Measurements from ENCODE around the gene TVP23C.

Gene TVP23C

DNA sequence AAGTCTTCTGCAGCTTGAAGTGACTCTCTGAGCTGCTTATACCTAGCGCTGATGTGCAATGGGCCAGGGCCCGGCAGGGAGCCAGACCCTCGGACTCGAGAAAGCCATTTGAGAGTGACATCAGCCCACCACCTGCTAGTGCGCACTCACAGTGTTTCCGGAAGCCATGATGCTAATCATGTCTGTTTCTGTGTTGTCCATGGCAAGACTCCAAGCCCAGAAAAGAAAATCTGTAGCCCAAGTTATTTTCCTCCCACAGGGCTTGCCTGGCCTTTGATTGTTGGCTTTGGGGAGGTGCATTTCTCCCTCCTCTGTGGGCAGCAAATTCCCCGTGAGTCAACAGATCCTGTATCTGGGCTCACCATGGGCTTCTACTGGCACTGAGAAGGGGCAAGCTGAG, 94.0 kb downstream of the TVP23C start:
- TF ChIP-seq, protein P1, sequence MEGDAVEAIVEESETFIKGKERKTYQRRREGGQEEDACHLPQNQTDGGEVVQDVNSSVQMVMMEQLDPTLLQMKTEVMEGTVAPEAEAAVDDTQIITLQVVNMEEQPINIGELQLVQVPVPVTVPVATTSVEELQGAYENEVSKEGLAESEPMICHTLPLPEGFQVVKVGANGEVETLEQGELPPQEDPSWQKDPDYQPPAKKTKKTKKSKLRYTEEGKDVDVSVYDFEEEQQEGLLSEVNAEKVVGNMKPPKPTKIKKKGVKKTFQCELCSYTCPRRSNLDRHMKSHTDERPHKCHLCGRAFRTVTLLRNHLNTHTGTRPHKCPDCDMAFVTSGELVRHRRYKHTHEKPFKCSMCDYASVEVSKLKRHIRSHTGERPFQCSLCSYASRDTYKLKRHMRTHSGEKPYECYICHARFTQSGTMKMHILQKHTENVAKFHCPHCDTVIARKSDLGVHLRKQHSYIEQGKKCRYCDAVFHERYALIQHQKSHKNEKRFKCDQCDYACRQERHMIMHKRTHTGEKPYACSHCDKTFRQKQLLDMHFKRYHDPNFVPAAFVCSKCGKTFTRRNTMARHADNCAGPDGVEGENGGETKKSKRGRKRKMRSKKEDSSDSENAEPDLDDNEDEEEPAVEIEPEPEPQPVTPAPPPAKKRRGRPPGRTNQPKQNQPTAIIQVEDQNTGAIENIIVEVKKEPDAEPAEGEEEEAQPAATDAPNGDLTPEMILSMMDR (IDR thresholded peaks at IDR 0.05; ENCODE audit: insufficient read depth, low read length, poor library complexity, severe bottlenecking), result no peak
- Histone ChIP-seq H3K36me3 (ENCODE audit: control insufficient read depth, insufficient read depth, low read length) (no peaks in the 10 kb centered on the region), H3K4me3 (replicated peaks; ENCODE audit: low read depth, low read length) (no peak overlapping the region), H3K27me3 (replicated peaks; ENCODE audit: control insufficient read depth, insufficient read depth, low read length) (no peaks in the 10 kb centered on the region)
- DNase-seq (ENCODE audit: extremely low read depth, insufficient read length), result no peak

DNA sequence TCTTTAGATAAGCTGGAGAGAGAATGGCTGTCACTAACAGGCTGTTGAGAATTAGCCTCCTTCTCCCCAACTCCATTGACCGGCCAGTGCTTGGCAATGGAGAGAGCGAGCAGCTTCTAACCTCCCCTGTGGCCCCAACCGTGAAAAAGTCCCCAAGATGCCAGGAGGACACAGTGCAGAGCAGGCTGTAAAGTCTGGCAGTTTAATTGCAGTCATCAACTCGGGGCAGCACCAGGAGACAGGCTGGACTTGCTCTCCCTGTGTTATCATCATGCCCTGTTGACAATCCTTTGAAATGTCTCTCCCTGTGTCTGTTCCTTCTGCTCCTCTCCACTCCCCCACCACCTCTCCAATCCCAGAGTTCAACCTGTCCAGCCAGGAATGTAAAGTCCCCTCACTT, 95.2 kb downstream of the TVP23C start:
- Histone ChIP-seq H3K36me3 (ENCODE audit: control insufficient read depth, insufficient read depth, low read length) (no peaks in the 10 kb centered on the region), H3K4me3 (replicated peaks; ENCODE audit: low read depth, low read length) (no peak overlapping the region), H3K27me3 (replicated peaks; ENCODE audit: control insufficient read depth, insufficient read depth, low read length) (no peaks in the 10 kb centered on the region)
- no peak for DNase-seq (ENCODE audit: extremely low read depth, insufficient read length)
- TF ChIP-seq, protein P1 (IDR thresholded peaks at IDR 0.05; ENCODE audit: insufficient read depth, low read length, poor library complexity, severe bottlenecking), result no peak

DNA sequence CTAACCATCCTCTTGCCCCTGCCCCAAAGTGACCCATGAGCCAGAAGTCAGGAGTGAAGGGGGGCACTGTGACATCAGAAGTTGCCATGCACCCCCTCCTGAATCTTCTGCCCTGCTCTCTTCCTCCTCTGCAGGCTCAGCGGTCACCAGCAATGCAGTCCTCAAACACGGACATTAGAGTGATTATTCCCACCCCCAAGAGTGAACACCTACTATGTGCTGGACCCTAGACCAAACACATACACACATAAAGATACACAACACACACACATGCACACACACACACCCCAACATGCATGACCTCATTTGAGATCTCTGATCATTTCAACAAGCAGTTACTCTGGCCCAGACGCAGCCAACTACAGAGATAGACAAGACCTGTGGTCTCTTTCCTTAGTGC, 95.7 kb downstream of the TVP23C start, which contains the start of gene CDRT4:
TSS of gene CDRT4 (minus strand) at position 30 of the 400 bp plus-strand sequence. CDS start 27,383 bp downstream, outside the sequence.
- TF ChIP-seq, protein P1 (IDR thresholded peaks at IDR 0.05; ENCODE audit: insufficient read depth, low read length, poor library complexity, severe bottlenecking), result no peak
- H3K4me3 ChIP-seq (replicated peaks; ENCODE audit: low read depth, low read length), result no peak within 1 kb of the TSS
- H3K36me3 ChIP-seq (ENCODE audit: control insufficient read depth, insufficient read depth, low read length), result no peaks in the 10 kb centered on the region
- no peak for DNase-seq (ENCODE audit: extremely low read depth, insufficient read length)
- no peaks in the 10 kb centered on the region for H3K27me3 ChIP-seq (replicated peaks; ENCODE audit: control insufficient read depth, insufficient read depth, low read length)

DNA sequence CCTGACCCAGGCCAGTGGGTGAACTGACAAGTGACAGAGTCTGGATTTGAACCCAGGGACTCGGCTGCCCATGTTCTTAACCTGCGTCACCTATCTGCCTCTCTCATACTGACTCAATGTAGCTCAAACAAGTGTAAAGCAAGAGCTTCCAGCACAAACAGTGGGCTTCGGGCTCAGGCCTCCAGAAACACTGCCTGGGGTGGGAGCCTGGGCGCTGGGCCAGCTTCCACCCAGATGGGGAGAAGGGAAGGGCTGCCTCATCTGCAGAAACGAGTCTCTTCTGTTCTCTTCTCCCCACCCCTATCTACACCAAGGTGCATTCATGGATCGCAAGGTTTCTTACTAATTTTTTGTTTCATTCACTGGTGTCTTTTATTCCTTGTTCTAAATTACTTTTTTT, 97.2 kb downstream of the TVP23C start:
- no peak for DNase-seq (ENCODE audit: extremely low read depth, insufficient read length)
- H3K27me3 ChIP-seq (replicated peaks; ENCODE audit: control insufficient read depth, insufficient read depth, low read length), result no peaks in the 10 kb centered on the region
- TF ChIP-seq, protein P1 (IDR thresholded peaks at IDR 0.05; ENCODE audit: insufficient read depth, low read length, poor library complexity, severe bottlenecking), result no peak

DNA sequence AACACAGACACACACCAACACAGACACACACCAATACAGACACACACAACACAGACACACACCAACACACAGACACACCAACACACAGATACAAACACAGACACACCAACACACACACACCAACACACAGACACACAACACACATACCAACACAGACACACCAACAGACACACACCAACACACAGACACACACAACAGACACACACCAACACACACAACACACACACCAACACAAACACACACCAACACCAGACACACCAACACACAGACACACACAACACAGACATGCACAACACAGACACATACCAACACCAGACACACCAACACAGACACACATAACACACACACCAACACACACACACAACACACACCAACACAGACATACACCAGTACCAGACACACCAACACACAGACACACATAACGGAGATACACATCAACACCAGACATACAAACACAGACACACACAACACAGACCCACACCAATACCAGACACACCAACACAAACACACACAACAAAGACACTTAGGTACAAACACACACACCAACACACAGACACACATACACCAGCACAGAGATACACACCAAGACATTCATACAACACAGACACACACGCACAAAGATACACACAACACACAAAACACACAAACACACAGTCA, 98.1 kb downstream of the TVP23C start:
- no peak for DNase-seq (ENCODE audit: extremely low read depth, insufficient read length)
- no peaks in the 10 kb centered on the region for H3K36me3 ChIP-seq (ENCODE audit: control insufficient read depth, insufficient read depth, low read length)
- TF ChIP-seq, protein P1 (IDR thresholded peaks at IDR 0.05; ENCODE audit: insufficient read depth, low read length, poor library complexity, severe bottlenecking), result no peak
- H3K27me3 ChIP-seq (replicated peaks; ENCODE audit: control insufficient read depth, insufficient read depth, low read length), result no peaks in the 10 kb centered on the region
- no peak overlapping the region for H3K4me3 ChIP-seq (replicated peaks; ENCODE audit: low read depth, low read length)

More for the DNA sequence above, 97.2 kb downstream of the TVP23C start:
- no peak overlapping the region for H3K4me3 ChIP-seq (replicated peaks; ENCODE audit: low read depth, low read length)
- no peaks in the 10 kb centered on the region for H3K36me3 ChIP-seq (ENCODE audit: control insufficient read depth, insufficient read depth, low read length)
